NCI-H1105 (cell line): ENCODE data around the gene KIF1A.

ENCODE experiments used
- DNase-seq: peaks from one replicate; lab custom pipeline; 2025; lab: John Stamatoyannopoulos, UW

Gene KIF1A

GRCh38 chr2:240799033-240799820, 20.8 kb downstream of the KIF1A start:
- DNase-seq = no peak

- DNase-seq = no peak
Measured at GRCh38 chr2:240798327-240798905, 21.6 kb downstream of the KIF1A start.

GRCh38 chr2:240797914-240798313, 22.1 kb downstream of the KIF1A start:
- no peak for DNase-seq

- no peak for DNase-seq
Measured at GRCh38 chr2:240797500-240797895, 22.5 kb downstream of the KIF1A start.

GRCh38 chr2:240796543-240797499, 23.2 kb downstream of the KIF1A start:
- no peak for DNase-seq

- DNase-seq = no peak
Measured at GRCh38 chr2:240795916-240796510, 24.0 kb downstream of the KIF1A start.

- no peak for DNase-seq
Measured at GRCh38 chr2:240795454-240795853, 24.6 kb downstream of the KIF1A start.

- no peak for DNase-seq
Measured at GRCh38 chr2:240794178-240794721, 25.8 kb downstream of the KIF1A start.

- no peak for DNase-seq
Measured at GRCh38 chr2:240793313-240794177, 26.5 kb downstream of the KIF1A start.

- DNase-seq = no peak
Measured at GRCh38 chr2:240792629-240793312, 27.2 kb downstream of the KIF1A start.

GRCh38 chr2:240791821-240792628, 28.0 kb downstream of the KIF1A start:
- DNase-seq = no peak

GRCh38 chr2:240791221-240791800, 28.7 kb downstream of the KIF1A start:
- DNase-seq = no peak

GRCh38 chr2:240790370-240791220, 29.4 kb downstream of the KIF1A start:
- no peak for DNase-seq

- DNase-seq = no peak
Measured at GRCh38 chr2:240789501-240790369, 30.3 kb downstream of the KIF1A start.

GRCh38 chr2:240789051-240789453, 31.0 kb downstream of the KIF1A start:
- no peak for DNase-seq

GRCh38 chr2:240788482-240788881, 31.5 kb downstream of the KIF1A start:
- DNase-seq = no peak
